Lower lobe of right lung (tissue), 2 donors: Measurements from ENCODE around the gene TRAPPC2B. TPM values are rescaled to one million over a fixed set of nuclear protein-coding genes. Genes with fewer than 3 reads are reported as not detected.
"Not testable (repeated sequence)": the region's sequence is repeated elsewhere in the genome, so short reads cannot be mapped to it uniquely, and the experiment has no call there.

Experiments used
- ATAC-seq, 2 donors: fragments of 200-7000 bp; cut with Tn5 transposase; one replicate each; pipeline ENCODE4 v1.9.1; 2020 to 2022; ENCODE audit warnings: mild to moderate bottlenecking in 2 of 2, moderate library complexity in 2 of 2
- DNase-seq: peaks from one replicate; pipeline ENCODE4 v3.0.0-alpha.2; 2020
- H3K27ac ChIP-seq: fragments of 200-600 bp; one replicate; pipeline ENCODE4 v1.8.0; 2022
- H3K27me3 ChIP-seq: fragments of 200-600 bp; one replicate; pipeline ENCODE4 v1.8.0; 2022; ENCODE audit warnings: low read depth
- H3K36me3 ChIP-seq: fragments of 200-600 bp; one replicate; pipeline ENCODE4 v1.8.0; 2022; ENCODE audit warnings: mild to moderate bottlenecking
- H3K4me1 ChIP-seq: fragments of 200-600 bp; one replicate; pipeline ENCODE4 v1.8.0; 2022
- H3K4me3 ChIP-seq: fragments of 200-600 bp; one replicate; pipeline ENCODE4 v1.8.0; 2022; ENCODE audit warnings: mild to moderate bottlenecking
- H3K9me3 ChIP-seq: fragments of 200-600 bp; one replicate; pipeline ENCODE4 v1.8.0; 2022
- CTCF ChIP-seq: fragments of 200-600 bp; IDR thresholded peaks from one replicate; pipeline ENCODE4 v1.8.0; 2022; ENCODE audit warnings: antibody characterized with exemption, mild to moderate bottlenecking
- intact Hi-C: fragments of 100-400 bp; cut with DNase I; formaldehyde crosslinking; loops from one replicate; pipeline ENCODE4 v1.11.0; 2022
- total RNA-seq: library from RNA; stranded (reverse); fragmentation: NEBNext Ultra II Directional; extraction: Animal tissue kit (Norgen Biotek cat#: 25700); gene quantifications from one replicate; pipeline ENCODE4 v1.2.1, GENCODE V29; 2021
- donor health status: DM: no; HTN: yes; CAD: no; lungs with severe emphysema.

The TRAPPC2B gene
- total RNA-seq, 1 donor from 2014 or later, result 6.9 TPM

- Histone ChIP-seq H3K4me1 (peaks cover 2% of the 10 kb centered on the region), H3K9me3 (peaks cover 63% of the 10 kb centered on the region), H3K27ac (no peak overlapping the region), H3K27me3 (no peaks in the 10 kb centered on the region), H3K4me3 (no peak overlapping the region), H3K36me3 (peaks cover 43% of the 10 kb centered on the region)
- DNase-seq, result no peak
- intact Hi-C loops, result no loop called here
- TF ChIP-seq CTCF, result no peak
- no peak for ATAC-seq
Measured at GRCh38 chr19:57357406-57357805, 5.9 kb upstream of the TRAPPC2B start.

DNA sequence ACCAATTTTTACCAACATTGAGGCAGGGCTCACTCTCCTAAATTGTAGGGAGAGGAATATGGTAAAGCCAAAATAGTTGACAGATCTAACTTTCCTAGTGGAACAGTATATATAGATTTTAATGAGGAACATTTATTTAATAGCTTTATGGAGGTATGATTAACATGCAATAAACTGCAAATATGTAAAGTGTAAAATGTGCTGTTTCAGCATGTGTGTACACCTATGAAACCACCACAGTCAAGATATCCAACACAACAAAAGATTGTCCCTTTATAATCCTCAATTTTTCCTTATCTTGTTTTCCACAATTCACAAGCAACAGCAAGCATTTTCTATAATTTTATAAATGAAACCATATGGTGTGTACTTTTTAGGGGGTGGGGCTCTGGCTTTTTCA is 4.1 kb upstream of the TRAPPC2B start:
- Histone ChIP-seq H3K4me1 (peaks cover 13% of the 10 kb centered on the region), H3K27ac (no peak overlapping the region), H3K36me3 (peaks cover 38% of the 10 kb centered on the region), H3K9me3 (peaks cover 50% of the 10 kb centered on the region), H3K27me3 (no peaks in the 10 kb centered on the region), H3K4me3 (no peak overlapping the region)
- TF ChIP-seq CTCF, result no peak
- DNase-seq, result no peak
- ATAC-seq, result no peak
- intact Hi-C loops, result no loop called here

- H3K36me3 ChIP-seq, result peaks cover 7% of the 10 kb centered on the region
- no peak for TF ChIP-seq CTCF
- H3K27me3 ChIP-seq, result no peaks in the 10 kb centered on the region
- ATAC-seq (no peak), DNase-seq (no peak)
- peaks cover 15% of the 10 kb centered on the region for H3K4me1 ChIP-seq
- H3K9me3 ChIP-seq, result peaks cover 31% of the 10 kb centered on the region
- intact Hi-C loops, result no loop called here
- H3K4me3 ChIP-seq, result peak overlapping the region; percentile 83
- H3K27ac ChIP-seq, result peak overlapping the region; percentile 91
Measured at GRCh38 chr19:57362419-57362818, 932 bp upstream of the TRAPPC2B start.

GRCh38 chr19:57363688-57364181 is 384 bp downstream of the TRAPPC2B start:
- H3K36me3 ChIP-seq, result no peaks in the 10 kb centered on the region
- intact Hi-C loops, result no loop called here
- peak overlapping the region; percentile 83 for H3K4me3 ChIP-seq
- peaks cover 19% of the 10 kb centered on the region for H3K9me3 ChIP-seq
- ATAC-seq, result peak; percentile 5 to 30
- no peak for DNase-seq
- peak overlapping the region; percentile 91 for H3K27ac ChIP-seq
- peaks cover 15% of the 10 kb centered on the region for H3K4me1 ChIP-seq
- no peaks in the 10 kb centered on the region for H3K27me3 ChIP-seq
- TF ChIP-seq CTCF, result no peak

DNA sequence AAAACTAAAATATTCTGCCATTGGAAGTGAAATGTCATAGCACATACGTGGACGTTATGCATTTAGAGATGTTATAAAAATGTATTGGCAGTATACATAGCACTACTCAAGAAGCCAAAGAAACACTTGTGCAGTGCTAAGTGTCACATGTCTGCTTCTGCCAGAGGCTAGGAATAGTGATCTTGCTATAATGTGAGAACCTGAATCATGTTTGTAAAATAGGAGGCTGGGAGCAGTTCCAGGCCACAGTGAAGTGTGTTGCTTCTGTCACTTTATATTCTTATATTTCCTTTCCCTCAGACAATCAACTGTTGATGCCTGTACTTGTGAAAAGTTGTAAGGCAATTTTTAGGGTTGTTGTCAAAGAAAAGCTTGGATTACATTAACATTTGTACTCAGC is 3.4 kb downstream of the TRAPPC2B start:
- Histone ChIP-seq H3K4me3 (no peak overlapping the region), H3K9me3 (peaks cover 9% of the 10 kb centered on the region), H3K36me3 (peaks cover 1% of the 10 kb centered on the region), H3K27ac (no peak overlapping the region), H3K4me1 (peaks cover 15% of the 10 kb centered on the region), H3K27me3 (no peaks in the 10 kb centered on the region)
- no peak for TF ChIP-seq CTCF
- no peak for DNase-seq
- intact Hi-C loops, result no loop called here
- ATAC-seq, result no peak

DNA sequence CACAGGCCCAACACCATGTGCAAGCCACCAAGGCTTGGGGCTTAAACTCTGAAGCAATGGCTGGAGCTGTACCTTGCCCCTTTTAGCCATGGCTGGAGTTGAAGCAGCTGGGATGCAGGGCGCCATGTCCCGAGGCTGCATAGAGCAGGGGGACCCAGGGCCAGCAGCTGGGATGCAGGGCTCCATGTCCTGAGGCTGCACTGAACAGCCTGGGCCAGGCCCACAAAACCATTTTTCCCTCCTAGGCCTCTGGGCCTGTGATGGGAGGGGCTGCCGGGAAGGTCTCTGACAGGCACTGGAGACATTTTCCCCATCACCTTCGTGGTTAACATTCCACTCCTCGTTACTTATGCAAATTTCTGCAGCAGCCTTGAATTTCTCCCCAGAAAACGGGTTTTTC is 10.8 kb downstream of the TRAPPC2B start:
- Histone ChIP-seq H3K27ac (no peak overlapping the region), H3K36me3 (peaks cover 51% of the 10 kb centered on the region), H3K4me3 (no peak overlapping the region), H3K9me3 (peaks cover 49% of the 10 kb centered on the region), H3K27me3 (no peaks in the 10 kb centered on the region), H3K4me1 (no peaks in the 10 kb centered on the region)
- ATAC-seq (no peak), DNase-seq (no peak)
- intact Hi-C loops, result no loop called here
- no peak for TF ChIP-seq CTCF

DNA sequence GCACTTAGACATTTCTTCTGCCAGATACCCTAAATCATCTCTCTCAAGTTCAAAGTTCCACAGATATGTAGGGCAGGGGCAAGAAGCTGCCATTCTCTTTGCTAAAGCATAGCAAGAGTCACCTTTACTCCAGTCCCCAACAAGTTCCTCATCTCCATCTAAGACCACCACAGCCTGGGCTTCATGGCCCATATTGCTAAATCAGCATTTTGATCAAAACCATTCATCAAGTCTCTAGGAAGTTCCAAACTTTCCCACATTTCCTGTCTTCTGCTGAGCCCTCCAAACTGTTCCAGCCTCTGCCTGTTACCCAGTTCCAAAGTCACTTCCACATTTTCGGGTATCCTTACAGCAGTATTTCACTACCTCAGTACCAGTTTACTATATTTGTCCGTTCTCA is 11.3 kb downstream of the TRAPPC2B start:
- ATAC-seq, H3K4me1 ChIP-seq, intact Hi-C loops, H3K4me3 ChIP-seq, DNase-seq, H3K27ac ChIP-seq, H3K27me3 ChIP-seq: not testable (repeated sequence)
- Histone ChIP-seq H3K9me3 (peaks cover 54% of the 10 kb centered on the region), H3K36me3 (peaks cover 51% of the 10 kb centered on the region)
